NT2/D1 (cell line): ENCODE results near the gene TNFAIP6.
"Not testable (repeated sequence)": the region's sequence is repeated elsewhere in the genome, so short reads cannot be mapped to it uniquely, and the experiment has no call there.

Source experiments
- SUZ12 ChIP-seq: IDR thresholded peaks from 2 replicates; pipeline ENCODE4 v1.6.1; 2011; ENCODE audit not compliant: insufficient read length, insufficient read depth; ENCODE audit errors: extremely low read depth
- YY1 ChIP-seq: IDR thresholded peaks from 2 replicates; pipeline ENCODE4 v1.6.1; 2011; ENCODE audit not compliant: insufficient read length, insufficient read depth
- ZNF274 ChIP-seq: IDR thresholded peaks from 2 replicates; pipeline ENCODE4 v1.6.1; 2011; ENCODE audit warnings: mild to moderate bottlenecking, low read depth, low read length

DNA sequence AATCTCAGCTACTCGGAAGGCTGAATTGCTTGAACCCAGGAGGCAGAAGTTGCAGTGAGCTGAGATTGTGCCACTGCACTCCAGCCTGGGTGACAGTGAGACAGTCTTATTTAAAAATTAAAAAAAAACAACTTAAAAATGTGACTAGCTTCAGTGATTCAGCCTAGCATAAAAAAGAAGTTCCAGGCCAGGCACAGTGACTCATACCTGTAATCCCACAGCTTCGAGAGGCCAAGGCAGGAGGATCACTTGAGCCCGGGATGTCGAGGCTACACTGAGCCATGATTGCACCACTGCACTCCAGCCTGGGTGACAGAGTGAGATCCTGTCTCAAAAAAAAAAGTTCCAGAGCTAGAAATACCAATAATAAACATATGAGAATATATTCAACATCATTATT is 13.2 kb upstream of the TNFAIP6 start:
- TF ChIP-seq ZNF274, YY1, SUZ12: not testable (repeated sequence)
